LNCAP (cell line): ENCODE data around the gene HMBS.

Experiments
- TF ChIP-seq, protein P1 (sequence below): fragments of 450-650 bp; IDR thresholded peaks from 2 replicates; pipeline ENCODE4 v1.5.1; 2017; ENCODE audit warnings: mild to moderate bottlenecking

HMBS gene

DNA sequence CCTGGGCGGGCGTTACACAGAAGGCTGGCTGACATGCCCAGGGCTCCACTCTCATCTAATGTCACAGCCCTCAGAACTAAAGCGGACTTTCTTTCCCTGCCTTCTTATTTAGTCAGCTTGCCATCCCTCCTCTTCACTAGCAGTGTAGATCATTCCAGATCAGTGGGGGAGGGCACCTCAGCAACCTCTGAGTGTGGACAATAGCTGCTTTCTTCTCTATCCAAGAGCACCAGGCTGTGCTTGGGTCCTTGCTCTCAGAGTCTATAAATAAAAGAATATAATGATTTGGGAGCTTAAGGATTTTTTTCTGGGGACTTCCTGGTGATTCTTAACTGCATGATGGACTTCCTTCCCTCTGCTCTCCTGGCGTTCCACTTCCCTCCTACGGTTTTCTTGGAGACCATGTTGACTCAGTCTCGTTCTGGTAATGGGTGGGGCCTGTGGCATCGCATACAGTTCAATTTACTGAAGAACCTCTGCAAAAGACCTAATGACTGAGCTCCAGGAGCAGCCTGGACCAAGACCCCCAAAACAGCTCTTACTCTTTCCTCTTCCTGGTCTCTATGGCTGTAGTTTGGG lies 2.9 kb upstream of the HMBS start:
- TF ChIP-seq, protein P1, sequence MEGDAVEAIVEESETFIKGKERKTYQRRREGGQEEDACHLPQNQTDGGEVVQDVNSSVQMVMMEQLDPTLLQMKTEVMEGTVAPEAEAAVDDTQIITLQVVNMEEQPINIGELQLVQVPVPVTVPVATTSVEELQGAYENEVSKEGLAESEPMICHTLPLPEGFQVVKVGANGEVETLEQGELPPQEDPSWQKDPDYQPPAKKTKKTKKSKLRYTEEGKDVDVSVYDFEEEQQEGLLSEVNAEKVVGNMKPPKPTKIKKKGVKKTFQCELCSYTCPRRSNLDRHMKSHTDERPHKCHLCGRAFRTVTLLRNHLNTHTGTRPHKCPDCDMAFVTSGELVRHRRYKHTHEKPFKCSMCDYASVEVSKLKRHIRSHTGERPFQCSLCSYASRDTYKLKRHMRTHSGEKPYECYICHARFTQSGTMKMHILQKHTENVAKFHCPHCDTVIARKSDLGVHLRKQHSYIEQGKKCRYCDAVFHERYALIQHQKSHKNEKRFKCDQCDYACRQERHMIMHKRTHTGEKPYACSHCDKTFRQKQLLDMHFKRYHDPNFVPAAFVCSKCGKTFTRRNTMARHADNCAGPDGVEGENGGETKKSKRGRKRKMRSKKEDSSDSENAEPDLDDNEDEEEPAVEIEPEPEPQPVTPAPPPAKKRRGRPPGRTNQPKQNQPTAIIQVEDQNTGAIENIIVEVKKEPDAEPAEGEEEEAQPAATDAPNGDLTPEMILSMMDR, result no peak

DNA sequence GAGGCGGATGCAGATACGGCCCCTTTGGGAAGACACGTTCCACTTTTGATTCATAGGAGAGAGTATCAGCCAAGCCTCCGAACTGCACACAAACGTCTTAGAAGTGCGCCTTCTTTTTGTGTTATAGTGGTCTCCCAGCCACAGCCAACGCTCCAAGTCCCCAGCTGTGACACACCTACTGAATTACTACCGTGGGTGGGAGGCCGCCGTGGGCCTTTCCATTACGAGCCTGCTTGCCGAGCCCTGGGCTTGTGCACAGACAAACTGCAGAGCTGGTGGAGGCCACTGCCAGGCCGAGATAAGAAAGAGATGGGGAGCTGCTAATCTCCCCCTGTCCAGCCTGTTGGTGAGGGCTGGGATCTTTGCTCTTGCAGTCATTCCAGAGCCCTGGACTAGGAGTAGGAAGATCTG lies 761 bp downstream of the HMBS start:
- TF ChIP-seq, protein P1, result no peak

DNA sequence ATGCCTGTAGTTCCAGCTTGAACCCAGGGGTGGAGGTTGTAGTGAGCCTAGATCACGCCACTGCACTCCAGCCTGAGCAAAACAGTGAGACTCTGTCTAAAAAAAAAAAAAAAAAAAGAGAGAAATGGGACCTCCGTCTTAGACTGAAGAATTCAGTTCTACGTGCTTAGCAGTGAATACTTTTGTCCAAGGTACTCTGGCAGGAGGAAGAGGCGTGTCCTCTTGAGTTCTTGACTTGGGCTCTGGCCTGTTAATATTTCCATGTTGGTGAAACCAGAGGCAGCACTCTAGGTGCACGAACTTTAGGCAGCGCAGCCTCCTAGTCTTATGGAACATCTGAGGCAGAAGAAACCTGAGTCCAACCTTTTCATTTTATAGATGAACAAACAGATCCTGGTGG lies 2.4 kb downstream of the HMBS start:
- TF ChIP-seq, protein P1, result no peak

DNA sequence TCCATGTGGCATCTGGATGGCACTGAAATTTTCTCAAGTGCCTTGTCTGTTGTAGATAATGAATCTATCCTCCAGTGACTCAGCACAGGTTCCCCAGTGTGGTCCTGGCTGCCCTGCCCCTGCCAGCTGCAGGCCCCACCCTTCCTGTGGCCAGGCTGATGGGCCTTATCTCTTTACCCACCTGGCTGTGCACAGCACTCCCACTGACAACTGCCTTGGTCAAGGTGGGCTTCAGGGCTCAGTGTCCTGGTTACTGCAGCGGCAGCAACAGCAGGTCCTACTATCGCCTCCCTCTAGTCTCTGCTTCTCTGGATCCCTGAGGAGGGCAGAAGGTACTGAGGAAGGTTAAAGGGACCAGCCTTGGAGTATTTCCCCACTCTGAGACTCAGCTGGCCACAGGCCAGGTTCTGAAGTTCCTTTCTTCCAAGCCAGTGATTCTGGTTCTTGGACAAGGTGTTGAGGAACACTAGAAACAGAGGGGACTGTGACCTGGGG lies 3.1 kb downstream of the HMBS start:
- TF ChIP-seq, protein P1, result no peak

DNA sequence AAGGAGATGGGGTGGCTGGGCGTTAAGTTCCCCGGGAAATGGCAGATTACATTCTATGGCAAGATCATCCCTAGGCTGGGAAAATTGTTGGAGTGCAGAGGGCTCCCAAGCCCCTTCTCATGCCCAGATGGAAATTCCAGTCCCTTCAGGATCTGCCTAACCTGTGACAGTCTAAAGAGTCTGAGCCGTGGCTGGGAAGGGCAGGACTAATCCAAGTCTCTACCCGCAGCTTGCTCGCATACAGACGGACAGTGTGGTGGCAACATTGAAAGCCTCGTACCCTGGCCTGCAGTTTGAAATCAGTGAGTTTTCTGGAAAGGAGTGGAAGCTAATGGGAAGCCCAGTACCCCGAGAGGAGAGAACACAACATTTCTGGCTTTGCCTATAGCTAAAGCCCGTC lies 3.7 kb downstream of the HMBS start:
- TF ChIP-seq, protein P1, result no peak

DNA sequence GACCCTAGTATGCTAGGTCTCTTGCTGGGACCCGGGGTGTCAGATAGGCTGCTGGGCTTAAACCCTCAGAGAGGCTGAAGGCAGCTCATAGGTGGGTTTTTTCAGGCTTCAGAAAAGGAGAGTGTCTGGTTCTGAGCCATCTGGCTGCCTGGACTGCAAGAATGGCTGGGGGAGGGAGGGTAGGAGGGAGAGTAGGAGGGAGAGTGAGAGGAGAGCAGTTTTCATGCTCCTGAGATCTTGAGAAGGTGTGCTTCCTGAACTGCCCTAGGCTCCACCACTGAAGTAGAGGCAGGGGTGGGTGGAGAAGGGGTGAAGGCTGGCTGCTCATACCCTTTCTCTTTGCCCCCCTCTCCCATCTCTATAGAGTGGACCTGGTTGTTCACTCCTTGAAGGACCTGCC lies 4.6 kb downstream of the HMBS start:
- TF ChIP-seq, protein P1, result no peak

DNA sequence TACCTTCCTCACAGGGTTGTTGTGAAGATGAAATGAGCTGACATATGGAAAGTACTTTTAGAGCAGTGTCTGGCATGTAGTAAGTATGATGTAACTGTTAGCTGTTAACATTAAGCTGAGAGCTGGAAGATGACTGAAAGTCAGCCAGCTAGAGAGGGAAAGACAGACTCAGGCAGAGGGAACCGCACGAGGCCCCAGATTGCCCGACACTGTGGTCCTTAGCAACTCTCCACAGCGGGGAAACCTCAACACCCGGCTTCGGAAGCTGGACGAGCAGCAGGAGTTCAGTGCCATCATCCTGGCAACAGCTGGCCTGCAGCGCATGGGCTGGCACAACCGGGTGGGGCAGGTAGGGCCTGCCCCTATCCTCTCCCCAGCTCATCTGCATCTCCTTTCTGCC lies 6.5 kb downstream of the HMBS start:
- TF ChIP-seq, protein P1, result no peak
